Stomach (tissue), 4 donors: ENCODE data around the gene FDPS.

Experiments used
- EP300 ChIP-seq: sonication (generic); formaldehyde crosslinking; IDR thresholded peaks from one replicate; pipeline ENCODE4 v1.6.1; 2017; ENCODE audit warnings: antibody characterized with exemption
- POLR2A ChIP-seq, 4 donors: fragments of 450-650 bp; IDR thresholded peaks; one replicate each; pipeline ENCODE4 v1.6.1; 2016; ENCODE audit warnings: antibody characterized with exemption in 4 of 4, control low read depth in 2 of 4, mild to moderate bottlenecking in 1 of 4, moderate library complexity in 1 of 4
- POLR2AphosphoS5 ChIP-seq, 3 donors: sonication (generic); formaldehyde crosslinking; IDR thresholded peaks; one replicate each; pipeline ENCODE4 v1.6.1; 2016; ENCODE audit warnings: antibody characterized with exemption in 3 of 3
- TF ChIP-seq, protein P1 (sequence below), 7 experiments: fragments of 450-650 bp in 4 of 7; fragments of 200-600 bp in 3 of 7; sonication (generic) in 3 of 7; IDR thresholded peaks; one replicate each; pipeline ENCODE4 v1.5.1; 2016 to 2019; ENCODE audit warnings: antibody characterized with exemption in 7 of 7, control low read depth in 2 of 7, mild to moderate bottlenecking in 1 of 7

DNA sequence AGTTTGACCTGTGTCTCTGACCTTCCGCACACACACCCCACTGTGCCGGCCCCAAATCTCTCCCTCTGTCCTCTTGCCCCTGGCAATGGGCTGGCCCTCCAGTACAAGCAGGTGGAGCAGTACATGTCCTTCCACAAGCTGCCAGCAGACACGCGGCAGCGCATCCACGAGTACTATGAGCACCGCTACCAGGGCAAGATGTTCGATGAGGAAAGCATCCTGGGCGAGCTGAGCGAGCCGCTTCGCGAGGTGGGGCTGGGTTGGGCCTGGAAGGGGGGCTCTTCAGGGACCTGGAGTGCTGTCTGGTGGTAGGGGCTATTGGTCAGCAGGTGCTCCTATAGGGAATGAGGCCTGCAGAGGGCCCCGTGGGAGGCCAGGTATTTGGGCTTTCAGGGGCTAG lies 23.6 kb upstream of the FDPS start:
- TF ChIP-seq, protein P1, sequence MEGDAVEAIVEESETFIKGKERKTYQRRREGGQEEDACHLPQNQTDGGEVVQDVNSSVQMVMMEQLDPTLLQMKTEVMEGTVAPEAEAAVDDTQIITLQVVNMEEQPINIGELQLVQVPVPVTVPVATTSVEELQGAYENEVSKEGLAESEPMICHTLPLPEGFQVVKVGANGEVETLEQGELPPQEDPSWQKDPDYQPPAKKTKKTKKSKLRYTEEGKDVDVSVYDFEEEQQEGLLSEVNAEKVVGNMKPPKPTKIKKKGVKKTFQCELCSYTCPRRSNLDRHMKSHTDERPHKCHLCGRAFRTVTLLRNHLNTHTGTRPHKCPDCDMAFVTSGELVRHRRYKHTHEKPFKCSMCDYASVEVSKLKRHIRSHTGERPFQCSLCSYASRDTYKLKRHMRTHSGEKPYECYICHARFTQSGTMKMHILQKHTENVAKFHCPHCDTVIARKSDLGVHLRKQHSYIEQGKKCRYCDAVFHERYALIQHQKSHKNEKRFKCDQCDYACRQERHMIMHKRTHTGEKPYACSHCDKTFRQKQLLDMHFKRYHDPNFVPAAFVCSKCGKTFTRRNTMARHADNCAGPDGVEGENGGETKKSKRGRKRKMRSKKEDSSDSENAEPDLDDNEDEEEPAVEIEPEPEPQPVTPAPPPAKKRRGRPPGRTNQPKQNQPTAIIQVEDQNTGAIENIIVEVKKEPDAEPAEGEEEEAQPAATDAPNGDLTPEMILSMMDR (IDR thresholded peaks at IDR 0.05), result no peak
- TF ChIP-seq EP300, result no peak
- no peak for TF ChIP-seq POLR2AphosphoS5 (IDR thresholded peaks at IDR 0.05)
- TF ChIP-seq POLR2A (IDR thresholded peaks at IDR 0.05), result no peak
